ENCODE data around the gene SPIRE1.

SPIRE1 gene

GRCh38 chr18:12445554-12445953 lies 212.4 kb downstream of the SPIRE1 start:
- Histone ChIP-seq H3K9me3 (ENCODE audit: control insufficient read depth, low read length) (no peaks in the 10 kb centered on the region), H3K4me3 (ENCODE audit: low read depth, low read length) (no peak overlapping the region), H3K4me2 (ENCODE audit: low read length) (no peak overlapping the region), H3K4me1 (no peaks in the 10 kb centered on the region), H3K27me3 (ENCODE audit: control insufficient read depth, insufficient read depth, low read length) (no peaks in the 10 kb centered on the region), H3K36me3 (ENCODE audit: control insufficient read depth, insufficient read depth, low read length) (no peaks in the 10 kb centered on the region), H2AFZ (no peak overlapping the region), H3K27ac (no peak overlapping the region), H3K79me2 (no peaks in the 10 kb centered on the region), H3K9ac (no peak overlapping the region)
- TF ChIP-seq, protein P1, sequence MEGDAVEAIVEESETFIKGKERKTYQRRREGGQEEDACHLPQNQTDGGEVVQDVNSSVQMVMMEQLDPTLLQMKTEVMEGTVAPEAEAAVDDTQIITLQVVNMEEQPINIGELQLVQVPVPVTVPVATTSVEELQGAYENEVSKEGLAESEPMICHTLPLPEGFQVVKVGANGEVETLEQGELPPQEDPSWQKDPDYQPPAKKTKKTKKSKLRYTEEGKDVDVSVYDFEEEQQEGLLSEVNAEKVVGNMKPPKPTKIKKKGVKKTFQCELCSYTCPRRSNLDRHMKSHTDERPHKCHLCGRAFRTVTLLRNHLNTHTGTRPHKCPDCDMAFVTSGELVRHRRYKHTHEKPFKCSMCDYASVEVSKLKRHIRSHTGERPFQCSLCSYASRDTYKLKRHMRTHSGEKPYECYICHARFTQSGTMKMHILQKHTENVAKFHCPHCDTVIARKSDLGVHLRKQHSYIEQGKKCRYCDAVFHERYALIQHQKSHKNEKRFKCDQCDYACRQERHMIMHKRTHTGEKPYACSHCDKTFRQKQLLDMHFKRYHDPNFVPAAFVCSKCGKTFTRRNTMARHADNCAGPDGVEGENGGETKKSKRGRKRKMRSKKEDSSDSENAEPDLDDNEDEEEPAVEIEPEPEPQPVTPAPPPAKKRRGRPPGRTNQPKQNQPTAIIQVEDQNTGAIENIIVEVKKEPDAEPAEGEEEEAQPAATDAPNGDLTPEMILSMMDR (IDR thresholded peaks at IDR 0.05), result no peak

- no peak overlapping the region for H2AFZ ChIP-seq
- no peaks in the 10 kb centered on the region for H3K4me1 ChIP-seq
- H3K27me3 ChIP-seq (ENCODE audit: control insufficient read depth, insufficient read depth, low read length), result no peaks in the 10 kb centered on the region
- TF ChIP-seq, protein P1 (IDR thresholded peaks at IDR 0.05), result no peak
- H3K4me3 ChIP-seq (ENCODE audit: low read depth, low read length), result no peak overlapping the region
- no peak overlapping the region for H3K27ac ChIP-seq
- no peaks in the 10 kb centered on the region for H3K79me2 ChIP-seq
- H3K9me3 ChIP-seq (ENCODE audit: control insufficient read depth, low read length), result no peaks in the 10 kb centered on the region
- H3K36me3 ChIP-seq (ENCODE audit: control insufficient read depth, insufficient read depth, low read length), result no peaks in the 10 kb centered on the region
- no peak overlapping the region for H3K4me2 ChIP-seq (ENCODE audit: low read length)
- H3K9ac ChIP-seq, result no peak overlapping the region
Measured at GRCh38 chr18:12443551-12443950, 214.4 kb downstream of the SPIRE1 start.

- TF ChIP-seq, protein P1 (IDR thresholded peaks at IDR 0.05), result no peak
- no peaks in the 10 kb centered on the region for H3K79me2 ChIP-seq
- H3K27ac ChIP-seq, result no peak overlapping the region
- H3K4me3 ChIP-seq (ENCODE audit: low read depth, low read length), result no peak overlapping the region
- no peak overlapping the region for H2AFZ ChIP-seq
- no peaks in the 10 kb centered on the region for H3K4me1 ChIP-seq
- H3K4me2 ChIP-seq (ENCODE audit: low read length), result no peak overlapping the region
- no peak overlapping the region for H3K9ac ChIP-seq
- H3K9me3 ChIP-seq (ENCODE audit: control insufficient read depth, low read length), result no peaks in the 10 kb centered on the region
- H3K36me3 ChIP-seq (ENCODE audit: control insufficient read depth, insufficient read depth, low read length), result no peaks in the 10 kb centered on the region
- H3K27me3 ChIP-seq (ENCODE audit: control insufficient read depth, insufficient read depth, low read length), result no peaks in the 10 kb centered on the region
Measured at GRCh38 chr18:12442946-12443345, 215.0 kb downstream of the SPIRE1 start.

- H3K27ac ChIP-seq, result no peak overlapping the region
- no peak overlapping the region for H3K9ac ChIP-seq
- no peaks in the 10 kb centered on the region for H3K4me1 ChIP-seq
- H3K4me2 ChIP-seq (ENCODE audit: low read length), result no peak overlapping the region
- no peak overlapping the region for H2AFZ ChIP-seq
- TF ChIP-seq, protein P1 (IDR thresholded peaks at IDR 0.05), result no peak
- no peaks in the 10 kb centered on the region for H3K79me2 ChIP-seq
- no peaks in the 10 kb centered on the region for H3K9me3 ChIP-seq (ENCODE audit: control insufficient read depth, low read length)
- no peaks in the 10 kb centered on the region for H3K27me3 ChIP-seq (ENCODE audit: control insufficient read depth, insufficient read depth, low read length)
- H3K36me3 ChIP-seq (ENCODE audit: control insufficient read depth, insufficient read depth, low read length), result no peaks in the 10 kb centered on the region
- no peak overlapping the region for H3K4me3 ChIP-seq (ENCODE audit: low read depth, low read length)
Measured at GRCh38 chr18:12441475-12442034, 216.4 kb downstream of the SPIRE1 start.

GRCh38 chr18:12438257-12438656 lies 219.7 kb downstream of the SPIRE1 start:
- Histone ChIP-seq H3K27ac (no peak overlapping the region), H3K9me3 (ENCODE audit: control insufficient read depth, low read length) (no peaks in the 10 kb centered on the region), H3K4me3 (ENCODE audit: low read depth, low read length) (no peak overlapping the region), H2AFZ (no peak overlapping the region), H3K4me1 (no peaks in the 10 kb centered on the region), H3K9ac (no peak overlapping the region), H3K4me2 (ENCODE audit: low read length) (no peak overlapping the region), H3K36me3 (ENCODE audit: control insufficient read depth, insufficient read depth, low read length) (no peaks in the 10 kb centered on the region), H3K79me2 (no peaks in the 10 kb centered on the region), H3K27me3 (ENCODE audit: control insufficient read depth, insufficient read depth, low read length) (no peaks in the 10 kb centered on the region)
- TF ChIP-seq, protein P1 (IDR thresholded peaks at IDR 0.05), result no peak
